Stimulated activated CD8-positive, alpha-beta memory T cell treated with anti-CD3 and anti-CD28 coated beads, Interleukin-7, amount 100 ng/mL, for 48 hours (primary cell): ENCODE data around the gene PRKCH.

Source experiments
- DNase-seq, 2 donors: peaks; one replicate each; pipeline ENCODE4 v3.0.0-alpha.2; 2020; ENCODE audit warnings: low read depth in 1 of 2; ENCODE audit errors: extremely low read depth in 1 of 2

Gene PRKCH

GRCh38 chr14:61335049-61335448, 13.7 kb downstream of the PRKCH start:
- no peak for DNase-seq

DNA sequence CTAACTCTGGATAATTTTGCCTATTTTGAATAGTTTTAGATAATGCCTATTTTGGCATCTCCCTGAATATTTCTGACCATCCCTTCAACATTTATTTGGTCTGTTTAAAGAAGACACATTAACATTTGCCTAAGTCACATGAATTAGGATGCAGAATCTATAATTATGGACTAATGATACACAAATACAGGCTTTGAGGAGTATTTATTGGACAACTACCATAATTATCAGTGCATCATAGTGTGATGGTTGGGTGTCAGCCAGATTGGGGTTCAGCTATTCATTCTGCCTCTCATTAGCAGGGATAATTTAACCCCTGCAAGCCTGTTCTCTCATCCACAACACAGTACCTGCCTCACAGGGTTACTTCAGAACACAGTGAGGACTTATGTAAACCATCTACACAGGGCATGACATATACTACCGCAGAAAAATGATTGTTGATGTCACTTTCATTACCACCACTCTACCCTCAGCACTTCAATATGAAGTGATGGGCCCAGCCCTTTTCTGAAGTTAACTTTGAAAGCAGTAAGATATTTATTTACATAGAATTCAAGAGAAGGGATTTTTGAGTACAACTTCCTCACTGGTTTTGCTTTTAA, 14.4 kb downstream of the PRKCH start:
- DNase-seq, result no peak

DNA sequence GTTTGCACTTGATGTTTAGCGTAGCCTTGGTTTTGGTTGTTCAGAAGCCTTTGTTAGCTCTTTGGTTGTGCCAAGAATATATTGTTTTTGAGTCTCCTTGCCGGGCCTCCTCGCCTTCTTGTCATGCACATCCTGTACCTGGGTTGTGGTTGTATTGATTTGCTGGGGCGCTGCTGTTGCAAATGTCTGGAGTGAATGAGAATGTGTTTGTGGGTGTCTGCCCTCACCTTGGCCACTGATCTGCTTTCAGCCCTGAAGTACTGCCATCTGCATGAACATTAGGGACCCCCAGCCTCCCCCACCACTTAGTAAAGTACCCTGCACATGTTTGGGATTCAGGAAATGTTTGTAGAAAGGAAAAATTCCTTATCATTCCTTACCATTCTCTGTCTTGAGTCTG, 16.5 kb downstream of the PRKCH start:
- DNase-seq, result no peak

DNA sequence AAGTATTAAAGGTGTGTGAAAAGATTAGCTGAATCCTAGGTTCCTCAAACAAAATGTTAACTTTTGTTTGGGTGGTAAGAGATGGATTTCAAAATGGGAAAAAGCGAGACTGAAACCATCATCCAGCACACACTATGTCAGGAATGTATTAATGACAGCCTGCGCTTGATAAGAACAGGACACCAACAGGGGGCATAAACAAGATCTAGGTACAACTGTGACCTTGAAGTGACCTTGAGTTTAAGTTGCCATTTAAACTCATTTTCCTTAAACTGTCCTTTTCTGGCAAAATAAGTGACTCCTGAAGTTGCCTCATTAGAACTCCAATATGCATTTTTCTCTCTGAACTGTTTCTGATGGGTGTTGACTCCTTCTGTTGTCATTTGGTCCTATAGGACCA, 17.1 kb downstream of the PRKCH start:
- DNase-seq, result no peak

DNA sequence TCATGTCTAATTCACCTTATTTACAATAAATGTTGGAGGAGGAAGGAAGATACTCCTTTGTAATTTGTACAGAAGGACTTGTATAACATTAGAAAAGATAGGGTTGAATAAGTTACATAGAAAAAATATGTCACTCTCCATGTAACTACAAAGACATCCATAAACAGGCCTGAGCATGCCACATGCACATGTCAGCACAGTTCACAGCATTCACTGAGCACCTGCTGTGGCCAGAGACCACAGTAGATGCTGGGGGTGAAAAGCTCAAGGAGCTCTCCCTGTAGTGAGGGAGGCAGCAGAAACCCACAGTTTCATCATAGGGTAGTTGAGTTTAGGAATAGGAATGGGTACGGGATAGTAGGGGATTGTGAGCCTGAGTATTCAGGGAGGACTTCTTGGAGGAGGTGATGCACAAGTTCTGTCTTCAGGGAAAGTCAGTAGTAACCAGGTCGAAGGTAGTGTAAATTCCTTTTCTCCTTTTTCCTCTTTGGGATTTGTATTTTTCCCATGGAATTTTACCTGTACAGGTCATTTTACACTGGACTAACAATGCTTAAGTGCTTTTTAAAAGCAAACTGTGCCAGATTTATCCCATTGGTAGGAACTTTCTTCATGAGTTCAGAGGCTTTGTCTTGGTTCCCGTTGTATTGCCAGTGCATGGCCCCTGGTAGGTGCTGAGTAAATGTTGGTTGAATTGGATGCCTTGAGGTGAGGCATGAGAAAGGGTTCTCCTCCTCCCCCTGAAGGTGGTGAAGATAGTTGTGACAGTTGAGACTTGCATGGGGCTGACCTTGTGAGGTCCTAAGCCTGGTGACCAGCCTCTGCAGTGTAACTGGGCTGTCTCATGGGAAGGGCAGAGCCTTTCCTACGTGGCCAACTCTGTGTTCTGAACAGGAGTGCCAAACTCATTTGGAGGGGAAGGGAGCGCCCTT, 20.2 kb downstream of the PRKCH start:
- no peak for DNase-seq

DNA sequence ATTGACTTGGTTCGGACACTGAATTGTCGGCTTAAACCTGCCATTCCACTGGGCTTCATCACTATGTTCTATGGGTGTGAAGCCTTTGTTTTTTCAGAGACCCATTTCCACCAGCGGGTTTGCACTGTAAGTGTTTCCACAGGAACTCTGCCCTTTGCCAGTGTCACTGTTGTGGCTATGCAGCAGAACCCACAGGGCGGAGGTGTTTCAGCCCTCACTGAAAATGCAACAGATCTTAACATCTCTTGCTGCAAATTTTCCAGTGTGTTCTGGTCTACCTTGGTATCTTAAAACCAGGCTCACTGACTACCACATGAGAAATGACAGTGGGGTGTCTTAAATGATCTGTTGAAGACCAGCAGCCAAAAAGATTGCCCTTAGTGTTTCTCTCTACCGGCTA, 21.1 kb downstream of the PRKCH start:
- peak; percentile 62 to 85 for DNase-seq

DNA sequence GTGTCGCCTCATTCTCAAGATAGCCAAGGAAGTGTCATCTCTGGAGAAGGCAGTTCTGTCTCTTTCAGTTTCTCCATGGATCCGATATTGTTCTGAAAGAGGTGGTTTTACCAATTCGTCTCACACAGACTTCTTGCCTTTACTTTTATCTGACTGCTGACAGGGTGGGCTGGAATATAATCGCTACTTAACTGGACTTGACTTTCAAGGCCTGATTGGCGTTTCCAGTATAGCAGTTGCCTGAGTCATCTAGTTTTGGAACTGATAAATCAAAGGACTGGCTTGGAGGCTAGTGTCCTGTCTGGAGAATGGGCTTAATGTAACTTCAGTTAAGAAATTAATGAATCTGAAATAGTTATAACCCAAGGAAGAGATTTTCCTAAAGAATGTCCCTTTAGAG, 21.6 kb downstream of the PRKCH start:
- no peak for DNase-seq

DNA sequence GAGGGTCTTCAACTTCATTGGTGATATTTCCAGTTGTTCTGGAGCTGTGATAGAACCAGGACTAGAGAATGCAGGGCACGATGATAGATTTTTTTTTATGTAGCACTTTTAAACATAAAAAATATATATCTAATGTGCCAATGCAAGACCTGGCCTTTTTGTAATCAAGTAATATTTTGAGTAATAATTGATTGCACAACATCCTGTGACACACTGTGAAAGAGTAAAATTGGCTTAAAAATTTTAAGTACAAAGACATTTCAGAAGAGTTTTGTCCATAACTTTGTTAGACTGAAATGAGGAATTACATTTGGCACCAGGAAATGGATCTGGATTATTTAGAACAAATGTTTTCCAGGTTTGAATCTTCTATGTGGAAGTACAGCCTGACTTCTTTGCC, 22.1 kb downstream of the PRKCH start:
- no peak for DNase-seq

- no peak for DNase-seq
Measured at GRCh38 chr14:61343991-61344405, 22.6 kb downstream of the PRKCH start.

GRCh38 chr14:61344437-61345150, 23.2 kb downstream of the PRKCH start:
- DNase-seq, result no peak

DNA sequence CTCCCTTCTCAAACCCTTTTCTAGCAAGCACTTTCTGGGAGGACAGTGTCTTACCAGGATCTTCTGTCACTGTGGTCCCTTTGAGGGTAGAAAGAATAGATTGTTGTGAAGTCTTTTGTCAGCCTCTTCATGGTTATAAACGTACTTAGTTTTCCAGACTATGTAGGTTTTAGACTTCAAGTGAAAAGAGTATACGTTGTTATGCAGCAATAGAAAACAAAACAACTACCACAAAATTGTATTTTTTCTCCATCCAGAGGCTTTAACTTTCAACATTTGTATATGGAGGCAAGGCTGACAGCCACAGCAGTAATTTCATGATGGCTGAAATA, 23.7 kb downstream of the PRKCH start:
- no peak for DNase-seq

DNA sequence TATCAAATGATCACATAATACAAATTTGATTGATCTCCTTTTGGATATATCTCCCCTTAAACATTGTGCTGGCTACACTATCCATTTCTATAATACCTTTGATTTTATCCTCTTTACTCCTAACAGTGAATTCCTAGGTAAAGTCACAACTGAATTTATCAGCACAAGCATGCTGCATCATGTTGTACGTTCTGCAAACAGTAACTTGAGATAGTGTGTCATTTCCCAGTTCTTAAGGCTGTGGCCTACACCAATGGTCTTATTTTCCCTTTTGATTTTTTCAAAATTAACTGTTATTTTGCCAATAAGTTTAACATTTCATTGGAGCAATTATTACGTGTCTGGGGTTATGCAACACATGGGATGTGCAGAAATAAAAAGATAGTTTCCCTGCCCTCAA, 24.8 kb downstream of the PRKCH start:
- DNase-seq, result no peak

GRCh38 chr14:61346793-61347192, 25.4 kb downstream of the PRKCH start:
- DNase-seq, result no peak

GRCh38 chr14:61347826-61348443, 26.6 kb downstream of the PRKCH start:
- DNase-seq, result no peak

DNA sequence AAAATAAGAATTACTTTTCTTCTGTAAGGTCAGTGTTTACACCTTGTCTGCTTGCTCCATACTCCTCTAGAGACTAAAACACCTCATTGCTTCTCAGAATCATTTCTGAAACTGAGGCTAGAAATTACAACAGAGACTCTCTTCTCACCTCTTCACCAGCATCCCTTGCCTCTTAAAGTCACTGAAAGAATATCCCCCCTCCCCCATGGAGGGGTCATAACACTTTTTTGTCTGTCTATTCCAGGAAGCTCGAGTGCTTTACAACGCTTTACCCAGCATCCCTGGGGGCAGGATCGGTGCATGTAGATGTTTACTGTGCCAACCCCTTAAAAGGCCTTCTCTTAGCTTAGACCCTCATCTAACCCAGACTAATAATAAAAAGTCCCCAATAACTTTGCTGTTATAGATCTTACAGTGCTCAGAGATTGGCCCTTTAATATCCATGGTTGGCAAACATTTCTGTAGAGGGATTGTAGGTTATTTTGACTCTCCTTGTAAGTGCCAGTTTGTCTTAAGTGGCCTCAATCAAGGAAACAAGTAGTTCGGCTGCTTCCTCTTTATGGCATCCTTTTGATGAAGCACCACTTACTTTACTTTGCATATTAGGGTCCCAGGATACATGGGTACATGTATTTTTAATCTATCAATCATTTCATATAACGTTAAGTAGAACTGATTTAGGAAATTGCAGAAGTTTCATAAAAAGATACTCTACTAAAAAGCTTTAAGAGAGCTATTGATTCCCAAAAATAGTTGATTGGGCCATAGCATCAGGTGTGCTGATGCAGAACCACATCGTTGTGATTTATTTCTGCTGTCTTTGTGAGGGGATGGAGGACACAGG, 29.3 kb downstream of the PRKCH start:
- DNase-seq, result no peak

DNA sequence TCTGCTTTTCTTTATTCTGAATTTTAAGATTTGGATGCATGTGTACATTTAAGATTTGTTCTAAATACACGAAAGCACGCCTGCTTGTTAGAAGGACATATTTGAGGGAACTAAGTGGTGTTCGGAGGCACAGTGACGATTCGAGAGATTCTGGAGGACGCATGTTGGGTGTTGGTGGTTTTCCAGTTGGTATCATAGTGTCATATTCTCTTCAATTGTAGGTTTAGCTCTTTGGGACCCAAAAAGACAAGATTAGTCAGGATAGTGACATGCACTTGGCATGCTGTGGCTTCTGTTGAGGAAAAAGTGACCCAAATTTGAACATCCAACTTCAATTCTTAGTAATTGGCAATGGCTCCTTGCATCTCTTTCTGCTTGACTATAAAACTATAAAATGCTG, 30.1 kb downstream of the PRKCH start:
- no peak for DNase-seq

- no peak for DNase-seq
Measured at GRCh38 chr14:61355892-61356325, 34.5 kb downstream of the PRKCH start.

DNA sequence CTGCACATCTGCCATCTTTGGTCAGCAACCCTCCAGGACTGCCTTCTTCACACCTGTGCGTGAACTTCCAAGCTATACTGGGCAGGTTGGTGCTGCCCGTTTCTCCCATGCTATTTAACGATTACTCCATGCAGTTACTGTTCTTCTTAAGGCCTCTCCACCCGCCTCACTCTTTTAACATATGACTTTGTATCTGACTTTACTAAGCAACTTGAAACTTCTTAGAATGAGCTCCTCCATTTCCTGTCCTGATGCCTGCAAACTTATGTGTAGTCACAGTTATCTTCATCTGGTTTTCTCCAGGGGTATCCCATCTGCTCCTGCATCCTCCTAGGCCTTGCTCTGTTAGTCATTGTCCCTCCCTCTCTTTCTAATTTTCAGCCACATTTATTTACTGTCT, 35.7 kb downstream of the PRKCH start:
- no peak for DNase-seq

DNA sequence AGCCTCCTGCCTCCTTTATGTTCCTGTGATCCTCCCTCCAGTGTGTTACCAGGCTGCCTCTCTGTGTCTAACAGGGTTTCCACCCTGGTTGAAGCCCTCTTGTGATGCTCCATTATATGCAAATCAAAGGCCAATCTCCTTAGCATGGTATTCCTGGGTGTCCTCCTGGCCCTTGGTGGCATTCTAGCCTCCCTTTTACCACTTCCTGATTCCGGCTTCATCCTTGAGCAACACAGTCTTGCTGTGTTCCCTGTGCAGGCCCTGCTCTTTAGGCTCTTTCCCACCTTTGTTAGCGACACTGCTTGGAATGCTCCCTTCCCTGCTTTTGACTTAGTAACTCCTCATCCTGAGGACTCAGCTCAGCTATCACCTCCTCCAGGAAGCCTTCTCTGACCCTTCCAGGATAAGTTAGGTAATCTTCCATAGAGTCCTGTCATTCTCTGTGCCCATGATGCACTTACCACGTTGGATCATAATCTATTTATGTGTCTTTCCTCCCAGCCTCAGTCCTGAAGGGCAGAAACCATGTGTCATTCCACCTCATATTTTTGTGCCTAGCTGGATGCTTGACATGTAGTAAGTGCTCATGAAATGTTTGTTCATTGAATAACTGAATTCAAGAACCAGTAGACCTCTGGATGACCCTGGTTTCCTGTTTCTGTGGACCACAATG, 37.3 kb downstream of the PRKCH start:
- no peak for DNase-seq
